Activated CD4-positive, CD25-positive, alpha-beta regulatory T cell treated with anti-CD3 and anti-CD28 coated beads, Interleukin-2, amount 50 U/mL, for 16 hours (primary cell): ENCODE measurements around the gene PAX1.

Experiments
- DNase-seq: peaks from one replicate; pipeline ENCODE4 v3.0.0-alpha.2; 2020; ENCODE audit warnings: low read depth, low spot score

Gene PAX1

GRCh38 chr20:21705575-21706260, at the start of gene PAX1:
TSS of gene PAX1 (plus strand) at chr20:21705664. CDS start at chr20:21705713, 49 bp downstream.
- DNase-seq = no peak

GRCh38 chr20:21656308-21657067, 49.0 kb upstream of the PAX1 start:
- DNase-seq = no peak

DNA sequence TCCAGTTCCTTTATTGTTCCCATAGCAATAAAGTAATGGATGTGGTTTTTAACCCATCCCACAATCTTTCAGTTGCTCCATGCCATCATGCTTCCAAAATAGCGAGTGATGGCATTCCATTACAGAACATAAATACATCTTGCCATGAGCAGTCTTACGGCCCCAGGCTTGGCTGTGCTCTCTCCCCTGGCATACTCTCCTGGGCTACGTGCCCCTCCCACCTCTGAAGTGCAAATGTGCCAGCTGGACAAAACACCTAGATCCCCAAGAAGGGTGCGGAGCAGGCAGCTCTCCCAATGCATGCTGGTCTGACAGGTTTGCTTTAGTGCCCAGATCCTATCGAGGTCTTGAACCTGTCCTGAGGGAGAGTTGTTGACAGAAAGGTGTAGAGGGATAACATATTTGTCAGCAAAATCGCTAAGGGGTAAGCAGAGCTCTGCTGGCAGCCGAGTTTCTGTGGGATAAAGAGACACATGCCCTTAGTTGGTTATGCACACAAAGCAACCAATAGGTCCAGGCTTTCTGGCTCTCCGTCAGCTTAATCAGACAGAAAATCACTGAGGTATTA, 43.9 kb upstream of the PAX1 start:
- DNase-seq = no peak

DNA sequence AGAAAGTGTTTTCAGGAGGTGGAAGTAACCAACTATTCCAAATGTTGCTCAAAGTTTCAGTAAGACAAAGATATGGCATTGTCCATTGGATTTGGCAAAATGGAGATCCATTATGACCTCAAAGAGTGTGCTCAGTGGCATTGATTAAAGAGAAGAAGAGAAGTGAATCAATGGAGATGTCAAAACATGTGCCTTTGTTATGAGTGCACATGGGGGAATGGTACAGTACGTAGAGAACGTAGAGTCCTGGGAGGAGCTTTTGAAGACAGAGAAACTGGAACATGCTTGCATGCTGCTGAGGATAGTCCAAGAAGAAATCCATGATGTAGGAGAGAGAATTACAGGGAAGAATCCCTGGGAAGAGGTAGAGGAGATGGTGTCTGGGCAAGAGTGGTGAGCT, 42.0 kb upstream of the PAX1 start:
- no peak for DNase-seq

DNA sequence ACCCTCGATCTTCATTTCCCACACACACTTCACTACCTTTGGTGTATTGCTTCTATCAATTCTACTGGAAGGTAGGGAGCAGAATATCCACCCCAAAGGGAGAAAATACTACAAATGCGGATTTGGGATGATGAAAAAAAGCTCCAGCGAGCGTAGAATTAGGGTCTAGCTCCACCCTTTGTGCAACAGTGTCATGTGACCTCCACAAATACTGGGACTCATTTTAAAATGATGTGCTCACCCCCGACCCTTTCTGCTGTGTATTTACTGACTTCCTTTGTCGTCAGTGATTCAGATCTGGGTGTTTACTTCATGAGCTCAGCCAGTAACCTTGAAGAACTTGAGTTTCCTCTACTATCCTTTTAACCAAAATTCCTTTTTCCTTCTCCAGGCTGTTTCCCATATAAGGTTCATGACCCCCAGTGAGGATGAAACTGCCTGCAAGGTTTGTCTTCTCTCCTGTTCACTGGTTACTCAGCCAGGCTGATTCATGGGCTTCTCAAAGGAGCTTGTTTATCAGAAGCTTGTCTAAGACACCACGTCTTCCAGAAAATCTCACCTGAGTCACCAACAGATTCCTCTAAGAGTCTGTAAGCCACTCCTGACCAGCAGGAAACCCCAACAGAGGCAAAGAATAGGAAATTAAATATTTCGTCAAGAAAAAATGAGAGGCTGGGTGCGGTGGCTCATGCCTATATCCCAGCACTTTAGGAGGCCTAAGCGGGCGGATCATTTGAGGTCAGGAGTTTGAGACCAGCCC, 39.6 kb upstream of the PAX1 start:
- no peak for DNase-seq

GRCh38 chr20:21670126-21670525, 35.3 kb upstream of the PAX1 start:
- DNase-seq = no peak

DNA sequence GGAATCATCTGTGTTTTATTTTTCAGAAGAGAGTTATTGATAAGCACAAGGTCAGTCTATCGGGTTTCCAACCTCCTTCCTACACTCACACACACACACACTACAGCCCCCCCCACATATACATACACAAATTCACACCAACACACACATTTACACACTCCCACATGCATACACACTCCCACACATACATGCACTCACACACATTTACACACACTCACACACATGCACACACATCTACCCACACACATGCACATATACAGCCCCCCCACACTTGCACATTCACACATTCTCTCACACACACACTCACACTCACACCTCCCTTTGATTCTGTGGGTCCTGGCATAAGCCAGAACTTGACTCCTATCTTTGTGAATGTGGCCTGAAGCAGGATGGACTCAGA, 34.5 kb upstream of the PAX1 start:
- no peak for DNase-seq

DNA sequence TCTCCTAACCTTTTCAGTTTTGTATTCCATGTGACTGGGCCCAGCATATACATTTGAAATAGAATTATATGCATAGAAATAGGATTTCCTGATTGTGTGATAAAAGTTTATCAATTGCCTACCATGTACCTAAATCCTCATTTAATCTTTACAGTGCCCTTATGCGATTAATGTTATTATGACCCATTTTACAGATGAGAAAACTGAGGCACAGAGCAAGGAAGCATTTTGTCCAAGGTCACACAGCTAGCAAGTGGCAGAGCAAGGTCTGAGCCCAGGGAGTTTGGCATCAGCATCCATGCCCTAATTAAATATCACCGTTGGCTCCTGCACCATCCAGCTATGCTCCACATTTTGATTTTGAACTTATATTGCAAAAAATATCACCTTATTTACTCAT, 28.2 kb upstream of the PAX1 start:
- DNase-seq = no peak

- DNase-seq = no peak
Measured at GRCh38 chr20:21677781-21678180, 27.7 kb upstream of the PAX1 start.

DNA sequence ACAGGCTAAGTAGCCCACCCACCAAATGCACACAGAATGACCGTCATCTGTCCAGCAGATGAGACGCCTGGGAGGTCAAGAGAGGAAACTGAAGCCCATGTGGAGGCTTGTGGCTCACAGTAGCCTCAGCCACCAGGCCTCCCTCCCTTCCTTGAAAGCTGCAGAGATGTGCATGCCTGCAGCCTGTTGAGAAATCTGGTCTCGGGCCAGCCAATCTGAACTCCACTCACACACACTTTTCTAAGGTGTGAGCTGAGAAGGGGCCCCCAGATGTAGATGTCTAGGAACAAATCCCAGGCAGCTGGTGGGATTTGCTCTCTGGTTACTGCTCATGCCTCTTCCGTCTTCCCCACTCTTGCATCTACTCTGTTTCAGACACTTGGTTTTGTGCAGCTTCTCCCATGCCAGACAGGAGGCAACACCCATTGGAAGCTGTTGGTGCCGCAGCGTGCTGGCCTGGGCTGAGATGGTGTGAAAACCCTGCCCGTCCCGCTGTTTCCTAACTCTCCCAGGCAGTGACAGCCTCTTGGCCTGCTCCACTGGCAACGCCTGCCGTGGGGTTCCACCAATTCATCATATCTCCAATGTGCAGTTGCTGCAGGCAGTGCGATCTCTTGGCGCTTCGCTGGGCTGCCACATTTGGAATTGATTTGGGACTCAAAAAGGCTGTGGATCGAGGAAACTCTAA, 24.1 kb upstream of the PAX1 start:
- DNase-seq = no peak

DNA sequence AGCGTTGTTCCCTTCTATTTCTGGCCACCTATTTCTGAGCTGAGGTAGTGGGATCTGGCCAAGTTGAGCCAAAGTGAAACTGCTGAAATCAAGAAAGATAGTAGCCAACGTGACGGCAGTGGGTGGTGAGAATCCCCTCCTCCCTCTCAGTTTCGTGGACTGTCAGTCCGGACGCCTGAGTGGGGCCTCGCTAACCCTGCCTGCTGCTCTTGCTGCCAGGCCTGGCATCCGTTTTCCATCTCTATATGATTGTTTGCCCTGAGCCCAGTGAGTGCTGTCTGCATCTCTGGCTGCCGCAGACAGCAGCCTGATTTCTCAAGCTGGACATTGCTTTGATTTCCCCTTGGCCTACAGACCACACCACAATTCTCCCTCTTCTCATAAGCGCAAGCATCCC, 23.5 kb upstream of the PAX1 start:
- no peak for DNase-seq

GRCh38 chr20:21682521-21682954, 22.9 kb upstream of the PAX1 start:
- DNase-seq = no peak

- no peak for DNase-seq
Measured at GRCh38 chr20:21684671-21685070, 20.8 kb upstream of the PAX1 start.

GRCh38 chr20:21685981-21686380, 19.5 kb upstream of the PAX1 start:
- no peak for DNase-seq

DNA sequence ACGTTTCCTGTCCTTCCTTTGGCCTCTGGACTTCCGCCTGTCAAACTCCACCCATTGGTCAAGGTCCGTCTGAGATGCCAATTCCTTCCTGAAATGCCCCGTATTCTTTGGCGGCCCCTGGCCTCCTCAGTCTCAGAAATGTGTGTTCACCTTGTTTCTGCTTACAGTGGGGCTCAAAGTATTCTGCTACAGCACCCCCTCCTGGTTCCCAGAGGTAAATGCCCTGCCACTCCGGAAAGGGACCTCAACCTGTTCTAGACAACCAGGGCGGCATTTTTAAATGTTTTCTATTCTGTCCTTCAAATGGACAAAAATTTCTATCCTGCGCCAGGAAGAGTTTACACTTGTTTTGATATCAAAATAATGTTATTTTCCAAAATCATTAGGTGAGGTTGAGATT, 12.1 kb upstream of the PAX1 start:
- DNase-seq = no peak

GRCh38 chr20:21698494-21699215, 6.8 kb upstream of the PAX1 start:
- no peak for DNase-seq

- no peak for DNase-seq
Measured at GRCh38 chr20:21699216-21699508, 6.3 kb upstream of the PAX1 start.

DNA sequence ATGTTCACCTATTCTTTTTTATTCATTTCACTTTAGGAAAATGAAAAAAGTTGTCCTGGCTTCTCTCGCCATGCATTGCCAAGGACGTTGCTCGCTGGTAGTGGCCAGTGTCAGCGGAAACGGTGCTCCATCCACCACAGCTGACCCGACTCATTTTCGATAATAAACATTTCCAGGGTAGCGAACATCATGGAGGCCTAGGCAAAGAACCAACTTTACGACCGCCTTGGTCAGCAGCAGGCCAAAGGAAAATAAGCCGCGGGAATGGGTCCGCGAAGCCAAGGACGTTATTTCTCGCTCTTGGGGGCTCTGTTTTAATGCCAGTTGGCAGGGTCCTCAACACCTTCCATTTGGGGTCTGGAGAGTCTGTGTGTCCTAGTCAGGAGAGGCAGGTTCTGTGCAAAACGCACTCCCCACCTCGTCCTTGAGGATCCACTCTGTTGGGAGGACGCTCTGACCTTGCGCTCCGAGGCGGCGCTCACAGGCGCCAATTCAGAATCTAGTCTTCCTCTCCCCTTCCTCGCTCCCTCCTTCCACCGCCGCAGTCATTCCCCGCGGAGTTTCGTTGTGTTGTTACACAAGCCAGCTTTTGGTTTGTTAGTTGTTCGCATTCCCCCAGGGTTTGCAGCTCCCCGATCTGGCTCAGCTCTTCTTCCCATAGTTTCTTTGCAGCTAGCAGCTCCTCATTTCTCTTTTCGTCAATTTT, 4.1 kb upstream of the PAX1 start:
- DNase-seq = no peak

DNA sequence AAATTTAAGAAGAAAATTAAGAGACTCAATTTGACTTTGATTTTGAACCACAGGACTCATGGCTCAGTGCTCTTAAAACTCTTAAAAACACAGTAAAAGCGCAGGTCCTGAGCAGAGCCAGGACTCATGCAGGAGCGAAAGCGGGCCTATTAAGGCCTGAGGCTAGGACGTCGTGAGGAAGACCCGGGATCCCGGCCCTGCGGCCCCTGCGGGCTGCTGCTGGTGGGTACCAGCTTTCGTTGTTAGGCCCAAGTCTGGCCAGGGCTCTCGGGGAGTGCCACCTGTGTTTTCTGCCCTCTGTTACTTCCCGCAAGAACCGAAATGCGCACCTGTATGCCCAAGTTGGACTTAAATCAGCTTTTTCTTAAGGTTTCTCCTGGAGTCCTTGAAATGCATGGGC, 3.4 kb upstream of the PAX1 start:
- DNase-seq = no peak
